ENCODE data around the gene DAB2IP. TPM values are rescaled to one million over a fixed set of nuclear protein-coding genes. Genes with fewer than 3 reads are reported as not detected.

The DAB2IP gene
- total RNA-seq, 4 donors from 2014 or later, result 19.2 to 45.4 (median 34.8) TPM

DNA sequence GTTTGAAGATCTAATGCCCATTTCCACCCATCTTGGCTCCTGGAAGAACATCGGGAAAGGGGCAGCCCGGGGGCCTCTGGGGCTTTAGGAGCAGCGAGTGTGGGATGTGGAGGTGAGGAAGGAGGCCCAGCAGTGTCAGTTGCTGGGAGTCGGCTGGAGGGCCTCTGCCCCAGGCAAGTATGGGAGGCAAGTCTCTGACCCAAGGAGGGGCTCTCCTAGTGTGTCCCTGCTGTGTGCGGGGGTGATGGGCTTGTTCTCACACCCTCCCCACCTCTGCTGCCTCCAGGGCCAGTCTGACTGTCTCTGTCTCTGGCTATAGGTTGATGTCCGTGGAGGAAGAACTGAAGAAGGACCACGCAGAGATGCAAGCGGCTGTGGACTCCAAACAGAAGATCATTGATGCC, 129.7 kb downstream of the DAB2IP start:
- TF ChIP-seq, protein P1, sequence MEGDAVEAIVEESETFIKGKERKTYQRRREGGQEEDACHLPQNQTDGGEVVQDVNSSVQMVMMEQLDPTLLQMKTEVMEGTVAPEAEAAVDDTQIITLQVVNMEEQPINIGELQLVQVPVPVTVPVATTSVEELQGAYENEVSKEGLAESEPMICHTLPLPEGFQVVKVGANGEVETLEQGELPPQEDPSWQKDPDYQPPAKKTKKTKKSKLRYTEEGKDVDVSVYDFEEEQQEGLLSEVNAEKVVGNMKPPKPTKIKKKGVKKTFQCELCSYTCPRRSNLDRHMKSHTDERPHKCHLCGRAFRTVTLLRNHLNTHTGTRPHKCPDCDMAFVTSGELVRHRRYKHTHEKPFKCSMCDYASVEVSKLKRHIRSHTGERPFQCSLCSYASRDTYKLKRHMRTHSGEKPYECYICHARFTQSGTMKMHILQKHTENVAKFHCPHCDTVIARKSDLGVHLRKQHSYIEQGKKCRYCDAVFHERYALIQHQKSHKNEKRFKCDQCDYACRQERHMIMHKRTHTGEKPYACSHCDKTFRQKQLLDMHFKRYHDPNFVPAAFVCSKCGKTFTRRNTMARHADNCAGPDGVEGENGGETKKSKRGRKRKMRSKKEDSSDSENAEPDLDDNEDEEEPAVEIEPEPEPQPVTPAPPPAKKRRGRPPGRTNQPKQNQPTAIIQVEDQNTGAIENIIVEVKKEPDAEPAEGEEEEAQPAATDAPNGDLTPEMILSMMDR (IDR thresholded peaks at IDR 0.05), result no peak
- DNase-seq (ENCODE audit: low spot score) (no peak), ATAC-seq (ENCODE audit: low FRiP score) (no peak)

DNA sequence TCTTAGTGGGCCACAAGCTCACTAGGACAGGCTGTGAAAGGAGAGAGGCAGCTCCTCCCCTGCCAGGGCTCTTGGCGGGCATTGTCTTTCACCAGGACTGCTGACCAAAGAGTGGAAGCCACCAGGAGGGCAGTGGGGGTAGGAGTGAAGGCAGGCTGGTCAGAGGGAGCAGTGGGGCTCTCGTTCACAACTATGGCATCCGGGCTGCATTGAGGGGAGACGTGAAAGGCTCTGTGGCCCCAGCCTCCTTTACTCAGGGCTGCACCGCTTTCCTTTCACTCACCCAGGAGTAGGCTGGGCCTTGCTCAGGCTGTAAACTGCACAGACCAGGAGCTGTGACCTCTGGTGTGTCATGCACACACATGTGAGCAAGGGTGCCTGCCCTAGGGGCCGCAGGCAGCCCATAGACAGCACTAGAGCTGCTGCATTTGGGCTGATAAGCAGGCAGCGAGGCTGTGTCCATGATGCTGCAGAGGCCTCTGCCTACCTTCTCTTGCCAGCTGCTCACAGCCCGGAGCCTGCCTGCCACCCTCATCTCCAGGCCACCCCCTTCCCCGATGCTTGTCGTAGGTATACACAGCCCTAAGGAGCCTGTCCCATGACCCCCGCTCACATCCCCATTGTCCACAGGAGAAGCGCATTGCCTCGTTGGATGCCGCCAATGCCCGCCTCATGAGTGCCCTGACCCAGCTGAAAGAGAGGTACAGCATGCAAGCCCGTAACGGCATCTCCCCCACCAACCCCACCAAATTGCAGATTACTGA, 130.4 kb downstream of the DAB2IP start:
- TF ChIP-seq, protein P1 (IDR thresholded peaks at IDR 0.05), result no peak
- no peak for ATAC-seq (ENCODE audit: low FRiP score)
- DNase-seq (ENCODE audit: low spot score), result no peak

DNA sequence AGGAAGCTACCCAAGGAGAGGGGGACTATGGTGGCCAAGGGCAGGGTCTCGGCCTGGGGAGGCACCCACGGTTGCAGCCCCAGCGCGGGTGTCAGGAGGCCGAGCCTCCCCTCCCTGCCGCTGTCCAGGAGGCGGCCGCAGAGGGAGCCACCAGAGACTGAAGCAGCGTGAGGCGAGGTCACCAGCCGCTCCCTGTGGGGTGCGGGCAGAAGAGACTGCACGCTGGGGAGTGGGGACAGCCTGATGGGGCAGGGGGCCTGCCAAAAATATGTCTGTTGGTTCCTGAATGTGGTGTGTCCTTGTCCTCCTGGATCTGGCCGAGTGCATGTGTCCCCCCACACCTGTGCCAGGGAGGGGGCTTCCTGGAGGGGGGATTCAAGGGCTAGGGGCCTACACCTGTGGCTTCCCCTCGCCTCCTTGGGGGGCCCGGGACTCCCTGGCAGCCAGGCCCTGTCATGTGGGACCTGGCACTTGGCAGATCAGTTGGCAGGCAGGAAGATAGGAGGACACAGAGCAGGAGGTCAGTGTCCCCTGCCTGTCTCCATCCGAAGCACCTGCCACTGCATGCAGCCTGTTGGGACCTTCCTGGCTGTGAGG, 131.2 kb downstream of the DAB2IP start:
- TF ChIP-seq, protein P1 (IDR thresholded peaks at IDR 0.05), result no peak
- no peak for ATAC-seq (ENCODE audit: low FRiP score)
- DNase-seq (ENCODE audit: low spot score), result no peak

DNA sequence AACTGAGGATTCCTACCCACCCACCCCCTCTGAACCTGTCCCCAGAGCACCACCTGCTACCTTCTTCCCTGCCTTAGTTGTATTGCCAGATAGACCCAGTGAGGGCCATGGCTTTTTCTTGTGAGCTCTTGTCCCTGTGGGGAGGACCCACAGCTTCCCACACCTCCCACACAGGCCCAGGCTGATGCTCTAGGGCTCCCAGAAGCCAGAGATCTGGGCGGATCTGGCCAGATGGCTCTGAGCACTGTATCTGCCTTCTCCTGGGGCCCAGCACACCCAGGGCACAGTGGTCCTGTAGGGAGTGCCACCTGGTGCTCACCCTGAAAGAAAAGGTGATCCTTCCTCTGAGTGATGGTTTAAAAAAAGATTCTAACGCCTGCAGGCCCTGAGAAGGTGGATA, 131.7 kb downstream of the DAB2IP start:
- no peak for DNase-seq (ENCODE audit: low spot score)
- ATAC-seq (ENCODE audit: low FRiP score), result no peak
- TF ChIP-seq, protein P1 (IDR thresholded peaks at IDR 0.05), result no peak

DNA sequence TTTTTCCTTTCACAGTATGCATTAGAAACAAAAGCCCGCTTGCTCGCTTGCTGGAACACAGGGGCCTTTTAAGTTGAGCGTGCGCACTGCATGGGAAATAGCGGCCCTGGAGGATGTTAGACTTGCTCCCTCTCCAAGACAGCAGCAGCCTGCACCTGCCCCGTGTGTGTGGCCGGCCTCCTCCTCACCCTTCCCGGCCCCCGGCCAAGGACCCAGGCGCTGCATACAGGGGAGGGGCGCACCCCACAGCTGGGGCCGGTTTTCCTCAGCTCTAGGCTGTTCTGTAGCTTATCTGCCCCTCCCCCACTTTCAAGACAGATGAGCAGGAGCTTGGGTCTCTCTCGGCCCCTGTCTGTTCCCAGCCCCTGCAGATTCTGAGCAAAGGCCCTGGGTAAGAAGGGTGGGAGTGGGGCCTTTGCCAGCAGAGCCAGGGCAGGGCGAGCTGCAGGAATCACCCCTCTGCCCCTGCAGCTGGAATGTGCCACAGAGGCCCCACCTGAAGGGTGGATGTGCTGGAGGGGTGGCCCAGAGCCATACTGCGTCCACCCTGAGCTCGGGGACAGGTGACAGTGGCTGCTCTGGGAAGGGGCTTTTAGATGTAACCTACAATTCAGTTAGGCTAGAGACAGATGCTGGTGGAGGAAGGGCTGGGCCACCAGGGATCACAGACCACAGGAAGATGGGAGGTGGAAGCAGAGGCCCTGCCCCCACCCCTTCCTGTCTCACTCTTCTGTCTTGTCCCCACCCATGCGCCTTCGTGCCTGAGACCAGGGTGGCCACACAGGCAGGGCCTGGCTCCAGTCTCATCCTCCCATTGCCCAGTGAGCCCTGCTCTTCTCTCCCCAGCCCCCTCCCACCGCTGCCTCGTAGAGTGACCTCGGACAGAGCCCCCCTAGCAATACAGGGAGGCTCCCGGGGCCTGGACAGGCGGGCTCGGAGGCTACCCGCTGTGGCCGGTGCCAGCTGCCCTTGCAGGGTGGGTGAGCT, 132.4 kb downstream of the DAB2IP start:
- no peak for ATAC-seq (ENCODE audit: low FRiP score)
- TF ChIP-seq, protein P1 (IDR thresholded peaks at IDR 0.05), result no peak
- no peak for DNase-seq (ENCODE audit: low spot score)

DNA sequence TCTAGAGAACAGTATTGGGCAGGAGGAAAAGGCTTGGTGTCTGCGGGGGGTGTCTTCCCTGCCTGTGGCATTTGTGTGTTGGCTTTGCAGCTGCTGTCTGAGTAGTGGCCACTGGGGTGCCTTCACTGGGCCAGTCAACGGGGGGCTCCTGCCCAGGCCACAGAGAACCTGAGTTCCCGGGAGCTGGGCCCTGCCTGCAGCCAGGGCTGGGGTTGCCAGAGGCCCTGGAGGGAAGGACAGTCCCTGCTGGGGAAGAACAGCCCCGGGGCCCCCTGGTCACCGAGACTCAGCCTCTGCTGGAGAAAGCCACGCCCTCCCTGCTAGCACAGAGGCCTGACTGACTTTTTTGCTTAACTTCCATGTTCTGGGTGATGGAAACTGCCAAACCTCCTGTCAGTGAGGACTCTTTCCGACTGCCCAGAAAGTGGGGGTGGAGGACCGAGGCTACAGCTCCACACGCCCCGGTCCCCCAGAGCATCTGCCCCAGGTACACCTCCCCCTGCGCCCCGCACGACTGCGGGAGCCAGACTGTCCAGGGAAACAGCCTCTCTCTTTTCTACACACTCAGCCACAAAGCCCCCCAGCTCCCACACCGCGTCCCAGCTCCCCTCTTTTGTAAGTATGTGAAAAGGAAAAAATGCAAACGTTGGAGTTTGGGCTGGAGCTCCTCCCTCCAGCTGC, 133.4 kb downstream of the DAB2IP start:
- no peak for ATAC-seq (ENCODE audit: low FRiP score)
- DNase-seq (ENCODE audit: low spot score), result no peak
- TF ChIP-seq, protein P1 (IDR thresholded peaks at IDR 0.05), result no peak

All from omental fat pad (tissue), 4 donors.